ENCODE results near the gene TNFRSF25.

GRCh38 chr1:6476483-6476882 lies 10.5 kb upstream of the TNFRSF25 start:
- TF ChIP-seq ZBTB33 (IDR thresholded peaks at IDR 0.05; ENCODE audit: borderline replicate concordance, low read depth) (no peak), YY1 (IDR thresholded peaks at IDR 0.05; ENCODE audit: low read depth) (no peak), RAD21 (IDR thresholded peaks at IDR 0.05; ENCODE audit: low read length) (no peak), CTCF (IDR thresholded peaks at IDR 0.05) (no peak), FOXJ3 (CRISPR knock-in tag; IDR thresholded peaks at IDR 0.05) (no peak), EP300 (IDR thresholded peaks at IDR 0.05; ENCODE audit: borderline replicate concordance in 1 of 2, low read depth in 1 of 2, low read length in 1 of 2) (no peak), TAF1 (IDR thresholded peaks at IDR 0.05; ENCODE audit: borderline replicate concordance, low read depth, low read length) (no peak), POLR2AphosphoS5 (IDR thresholded peaks at IDR 0.05; ENCODE audit: low read depth, low read length) (no peak), REST (IDR thresholded peaks at IDR 0.05; ENCODE audit: low read depth, low read length) (no peak), TCF12 (IDR thresholded peaks at IDR 0.05) (no peak), PBX3 (IDR thresholded peaks at IDR 0.05) (no peak)
